ENCODE data around the gene GAB2.

The GAB2 gene

GRCh38 chr11:78170874-78171549 is 246.6 kb downstream of the GAB2 start (continued):
- TF ChIP-seq HIC1 (tag by site-specific recombination; IDR thresholded peaks at IDR 0.05) (no peak), ZNF121 (tag by site-specific recombination; IDR thresholded peaks at IDR 0.05) (no peak), ZNF473 (tag by site-specific recombination; IDR thresholded peaks at IDR 0.05) (no peak), ZNF302 (tag by site-specific recombination; IDR thresholded peaks at IDR 0.05; ENCODE audit: low read depth) (no peak)
- TF ChIP-seq, protein P1, sequence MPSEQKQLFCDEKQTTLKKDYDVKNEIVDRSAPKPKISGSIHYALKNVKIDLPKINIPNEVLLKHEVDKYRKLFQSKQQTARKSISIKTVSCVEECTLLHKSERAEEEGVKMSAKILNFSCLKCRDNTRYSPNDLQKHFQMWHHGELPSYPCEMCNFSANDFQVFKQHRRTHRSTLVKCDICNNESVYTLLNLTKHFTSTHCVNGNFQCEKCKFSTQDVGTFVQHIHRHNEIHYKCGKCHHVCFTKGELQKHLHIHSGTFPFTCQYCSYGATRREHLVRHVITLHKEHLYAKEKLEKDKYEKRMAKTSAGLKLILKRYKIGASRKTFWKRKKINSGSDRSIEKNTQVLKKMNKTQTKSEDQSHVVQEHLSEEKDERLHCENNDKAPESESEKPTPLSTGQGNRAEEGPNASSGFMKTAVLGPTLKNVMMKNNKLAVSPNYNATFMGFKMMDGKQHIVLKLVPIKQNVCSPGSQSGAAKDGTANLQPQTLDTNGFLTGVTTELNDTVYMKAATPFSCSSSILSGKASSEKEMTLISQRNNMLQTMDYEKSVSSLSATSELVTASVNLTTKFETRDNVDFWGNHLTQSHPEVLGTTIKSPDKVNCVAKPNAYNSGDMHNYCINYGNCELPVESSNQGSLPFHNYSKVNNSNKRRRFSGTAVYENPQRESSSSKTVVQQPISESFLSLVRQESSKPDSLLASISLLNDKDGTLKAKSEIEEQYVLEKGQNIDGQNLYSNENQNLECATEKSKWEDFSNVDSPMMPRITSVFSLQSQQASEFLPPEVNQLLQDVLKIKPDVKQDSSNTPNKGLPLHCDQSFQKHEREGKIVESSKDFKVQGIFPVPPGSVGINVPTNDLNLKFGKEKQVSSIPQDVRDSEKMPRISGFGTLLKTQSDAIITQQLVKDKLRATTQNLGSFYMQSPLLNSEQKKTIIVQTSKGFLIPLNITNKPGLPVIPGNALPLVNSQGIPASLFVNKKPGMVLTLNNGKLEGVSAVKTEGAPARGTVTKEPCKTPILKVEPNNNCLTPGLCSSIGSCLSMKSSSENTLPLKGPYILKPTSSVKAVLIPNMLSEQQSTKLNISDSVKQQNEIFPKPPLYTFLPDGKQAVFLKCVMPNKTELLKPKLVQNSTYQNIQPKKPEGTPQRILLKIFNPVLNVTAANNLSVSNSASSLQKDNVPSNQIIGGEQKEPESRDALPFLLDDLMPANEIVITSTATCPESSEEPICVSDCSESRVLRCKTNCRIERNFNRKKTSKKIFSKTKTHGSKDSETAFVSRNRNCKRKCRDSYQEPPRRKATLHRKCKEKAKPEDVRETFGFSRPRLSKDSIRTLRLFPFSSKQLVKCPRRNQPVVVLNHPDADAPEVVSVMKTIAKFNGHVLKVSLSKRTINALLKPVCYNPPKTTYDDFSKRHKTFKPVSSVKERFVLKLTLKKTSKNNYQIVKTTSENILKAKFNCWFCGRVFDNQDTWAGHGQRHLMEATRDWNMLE (tag by site-specific recombination; conservative IDR thresholded peaks at IDR 0.05; ENCODE audit: low read depth), result no peak

DNA sequence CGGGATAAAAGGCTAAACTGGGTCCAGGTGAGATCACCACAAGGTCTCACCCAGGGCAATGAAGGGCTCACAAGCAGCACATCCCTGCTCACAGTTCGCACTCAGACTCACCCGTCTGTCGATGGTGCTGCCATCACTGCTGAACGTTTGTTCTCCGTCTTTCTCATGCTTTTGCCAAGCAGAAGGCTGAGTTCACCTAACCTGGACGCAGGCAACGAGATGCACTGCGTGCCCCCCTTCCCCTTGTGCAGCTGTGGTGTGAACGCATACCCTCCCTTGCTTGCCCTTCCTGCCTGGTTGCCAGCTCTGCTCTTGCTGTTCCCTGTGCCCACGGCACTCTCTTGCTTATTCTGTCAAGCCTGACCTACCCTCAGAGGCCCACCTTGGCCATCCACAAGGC is 247.2 kb downstream of the GAB2 start:
- Histone ChIP-seq H3K4me1 (ENCODE audit: control insufficient read depth, insufficient read depth, low read length) (no peaks in the 10 kb centered on the region), H3K36me3 (ENCODE audit: control insufficient read depth in 2 of 2, insufficient read depth in 1 of 2, low read length in 2 of 2) (peaks cover 0 to 13% of the 10 kb centered on the region in 2 experiments; a peak in 1 of 3 replicates), H3K9me3 (ENCODE audit: control insufficient read depth, insufficient read depth, low read depth, low read length) (no peaks in the 10 kb centered on the region), H3K27ac (ENCODE audit: extremely low read depth, low read depth, low read length) (no peak overlapping the region), H3K4me3 (ENCODE audit: low read depth, low read length) (no peak overlapping the region)
- POLR2A ChIA-PET, result interaction anchor here (1.0 kb wide), 1 partner anchor 31 kb away, joined by 3 read pairs; the partner anchor contains the start of gene ALG8
- no peak for TF ChIP-seq ZNF133 (tag by site-specific recombination; IDR thresholded peaks at IDR 0.05)
- TF ChIP-seq MEIS1 (CRISPR knock-in tag; IDR thresholded peaks at IDR 0.05; ENCODE audit: borderline replicate concordance), result no peak
- no peak for TF ChIP-seq ZBTB21 (tag by site-specific recombination; IDR thresholded peaks at IDR 0.05)
- no peak for TF ChIP-seq YY1 (tag by site-specific recombination; IDR thresholded peaks at IDR 0.05)
- TF ChIP-seq, protein P2, sequence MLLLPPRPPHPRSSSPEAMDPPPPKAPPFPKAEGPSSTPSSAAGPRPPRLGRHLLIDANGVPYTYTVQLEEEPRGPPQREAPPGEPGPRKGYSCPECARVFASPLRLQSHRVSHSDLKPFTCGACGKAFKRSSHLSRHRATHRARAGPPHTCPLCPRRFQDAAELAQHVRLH (tag by site-specific recombination; IDR thresholded peaks at IDR 0.05), result no peak
- TF ChIP-seq OVOL3 (tag by site-specific recombination; IDR thresholded peaks at IDR 0.05), result no peak
- TF ChIP-seq ZNF624 (tag by site-specific recombination; IDR thresholded peaks at IDR 0.05), result no peak
- no peak for TF ChIP-seq ZNF335 (tag by site-specific recombination; conservative IDR thresholded peaks at IDR 0.05)
- no peak for TF ChIP-seq KLF1 (tag by site-specific recombination; IDR thresholded peaks at IDR 0.05)
- TF ChIP-seq TCF7L2 (IDR thresholded peaks at IDR 0.05; ENCODE audit: borderline replicate concordance, low read depth, low read length), result no peak
- TF ChIP-seq HOXA7 (CRISPR knock-in tag; IDR thresholded peaks at IDR 0.05; ENCODE audit: borderline replicate concordance), result no peak
- no peak for TF ChIP-seq KLF9 (tag by site-specific recombination; IDR thresholded peaks at IDR 0.05; ENCODE audit: low read depth)
- TF ChIP-seq KLF17 (tag by site-specific recombination; IDR thresholded peaks at IDR 0.05), result no peak
- TF ChIP-seq SCRT1 (tag by site-specific recombination; IDR thresholded peaks at IDR 0.05; ENCODE audit: borderline replicate concordance), result no peak
- CTCF ChIA-PET, result interaction anchor here (0.6 kb wide), 1 partner anchor 18 kb away, joined by 4 read pairs; no protein-coding TSS in a partner anchor
